Measurements from ENCODE around the gene ICA1L. TPM values are rescaled to one million over a fixed set of nuclear protein-coding genes. Genes with fewer than 3 reads are reported as not detected.
"Not testable (repeated sequence)": the region's sequence is repeated elsewhere in the genome, so short reads cannot be mapped to it uniquely, and the experiment has no call there.

ICA1L gene
- 7.3 and 7.6 TPM in 2 replicates for total RNA-seq

- no peak for DNase-seq (ENCODE audit: low read depth)
Observed at GRCh38 chr2:202871300-202872141, at the start of gene ICA1L. TSS of gene ICA1L (minus strand) at chr2:202871766. CDS start at chr2:202829009, 42,757 bp downstream.

GRCh38 chr2:202918860-202919259, 47.3 kb upstream of the ICA1L start:
- TF ChIP-seq, protein P1, sequence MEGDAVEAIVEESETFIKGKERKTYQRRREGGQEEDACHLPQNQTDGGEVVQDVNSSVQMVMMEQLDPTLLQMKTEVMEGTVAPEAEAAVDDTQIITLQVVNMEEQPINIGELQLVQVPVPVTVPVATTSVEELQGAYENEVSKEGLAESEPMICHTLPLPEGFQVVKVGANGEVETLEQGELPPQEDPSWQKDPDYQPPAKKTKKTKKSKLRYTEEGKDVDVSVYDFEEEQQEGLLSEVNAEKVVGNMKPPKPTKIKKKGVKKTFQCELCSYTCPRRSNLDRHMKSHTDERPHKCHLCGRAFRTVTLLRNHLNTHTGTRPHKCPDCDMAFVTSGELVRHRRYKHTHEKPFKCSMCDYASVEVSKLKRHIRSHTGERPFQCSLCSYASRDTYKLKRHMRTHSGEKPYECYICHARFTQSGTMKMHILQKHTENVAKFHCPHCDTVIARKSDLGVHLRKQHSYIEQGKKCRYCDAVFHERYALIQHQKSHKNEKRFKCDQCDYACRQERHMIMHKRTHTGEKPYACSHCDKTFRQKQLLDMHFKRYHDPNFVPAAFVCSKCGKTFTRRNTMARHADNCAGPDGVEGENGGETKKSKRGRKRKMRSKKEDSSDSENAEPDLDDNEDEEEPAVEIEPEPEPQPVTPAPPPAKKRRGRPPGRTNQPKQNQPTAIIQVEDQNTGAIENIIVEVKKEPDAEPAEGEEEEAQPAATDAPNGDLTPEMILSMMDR (IDR thresholded peaks at IDR 0.05; ENCODE audit: insufficient read depth, low read length, poor library complexity, severe bottlenecking) = no peak
- no peak for DNase-seq (ENCODE audit: low read depth)
- Histone ChIP-seq H3K4me3 (ENCODE audit: low read depth, low read length) (no peak overlapping the region), H3K36me3 (ENCODE audit: control insufficient read depth, insufficient read depth, low read length) (no peaks in the 10 kb centered on the region), H3K27me3 (ENCODE audit: control insufficient read depth, insufficient read depth, low read length) (no peaks in the 10 kb centered on the region)

More at GRCh38 chr2:202871300-202872141, at the start of gene ICA1L:
- TF ChIP-seq, protein P1 (IDR thresholded peaks at IDR 0.05; ENCODE audit: insufficient read depth, low read length, poor library complexity, severe bottlenecking) = peak; percentile 3
- H3K4me3 ChIP-seq (ENCODE audit: low read depth, low read length) = peak within 1 kb of the TSS; percentile 67
- no peaks in the 10 kb centered on the region for H3K36me3 ChIP-seq (ENCODE audit: control insufficient read depth, insufficient read depth, low read length)
- no peaks in the 10 kb centered on the region for H3K27me3 ChIP-seq (ENCODE audit: control insufficient read depth, insufficient read depth, low read length)

GRCh38 chr2:202912342-202913201, 41.0 kb upstream of the ICA1L start:
- not testable (repeated sequence) for H3K36me3 ChIP-seq (ENCODE audit: control insufficient read depth, insufficient read depth, low read length); DNase-seq (ENCODE audit: low read depth); H3K27me3 ChIP-seq (ENCODE audit: control insufficient read depth, insufficient read depth, low read length)
- H3K4me3 ChIP-seq (ENCODE audit: low read depth, low read length) = peak overlapping the region; percentile 61

GRCh38 chr2:202911512-202912341, 40.2 kb upstream of the ICA1L start, which contains the start of the genes CARF and WDR12:
TSS of gene CARF (plus strand) at chr2:202912275. CDS start at chr2:202941903, 29,628 bp downstream.
TSS of gene WDR12 (minus strand) at chr2:202911673. CDS start at chr2:202911476, 197 bp downstream.
- peak; percentile 75 for DNase-seq (ENCODE audit: low read depth)
- H3K4me3 ChIP-seq (ENCODE audit: low read depth, low read length) = peak within 1 kb of the TSS; percentile 61
- TF ChIP-seq, protein P1 (IDR thresholded peaks at IDR 0.05; ENCODE audit: insufficient read depth, low read length, poor library complexity, severe bottlenecking) = no peak
- H3K36me3 ChIP-seq (ENCODE audit: control insufficient read depth, insufficient read depth, low read length) = no peaks in the 10 kb centered on the region
- no peaks in the 10 kb centered on the region for H3K27me3 ChIP-seq (ENCODE audit: control insufficient read depth, insufficient read depth, low read length)

- Histone ChIP-seq H3K36me3 (ENCODE audit: control insufficient read depth, insufficient read depth, low read length) (no peaks in the 10 kb centered on the region), H3K4me3 (ENCODE audit: low read depth, low read length) (peak overlapping the region; percentile 61), H3K27me3 (ENCODE audit: control insufficient read depth, insufficient read depth, low read length) (no peaks in the 10 kb centered on the region)
- no peak for DNase-seq (ENCODE audit: low read depth)
- TF ChIP-seq, protein P1 (IDR thresholded peaks at IDR 0.05; ENCODE audit: insufficient read depth, low read length, poor library complexity, severe bottlenecking) = no peak
Observed at GRCh38 chr2:202911203-202911511, 39.6 kb upstream of the ICA1L start.
